Measurements from ENCODE around the gene ATXN3L.

Gene ATXN3L

GRCh38 chrX:13339607-13340006 is 19.8 kb upstream of the ATXN3L start:
- no peaks in the 10 kb centered on the region for H3K9me3 ChIP-seq (ENCODE audit: insufficient read depth, low read length, severe bottlenecking)
- ATAC-seq (ENCODE audit: insufficient read depth, low read depth) (no peak), DNase-seq (no peak)
- no peaks in the 10 kb centered on the region for H4K20me1 ChIP-seq (ENCODE audit: insufficient read depth, low read length)
- H3K79me2 ChIP-seq (ENCODE audit: insufficient read depth, low read length): no peaks in the 10 kb centered on the region
- no peak overlapping the region for H2AFZ ChIP-seq (ENCODE audit: low read depth, low read length)
- no peaks in the 10 kb centered on the region for H3K27me3 ChIP-seq (ENCODE audit: insufficient read depth, low read length, poor library complexity)
- no peaks in the 10 kb centered on the region for H3K36me3 ChIP-seq (ENCODE audit: insufficient read depth, low read length)
- no peak overlapping the region for H3K4me3 ChIP-seq (ENCODE audit: low read depth in 1 of 2, low read length in 2 of 2)
- H3K4me1 ChIP-seq (ENCODE audit: insufficient read depth, low read length): no peaks in the 10 kb centered on the region
- no peak overlapping the region for H3K4me2 ChIP-seq (ENCODE audit: insufficient read depth, low read length)
- H3K9ac ChIP-seq (ENCODE audit: low read depth, low read length): no peak overlapping the region
- H3K27ac ChIP-seq (ENCODE audit: low read length): no peak overlapping the region
- no peak for TF ChIP-seq EZH2 (IDR thresholded peaks at IDR 0.05; ENCODE audit: borderline replicate concordance, low read depth, low read length, severe bottlenecking)
- TF ChIP-seq, protein P1, sequence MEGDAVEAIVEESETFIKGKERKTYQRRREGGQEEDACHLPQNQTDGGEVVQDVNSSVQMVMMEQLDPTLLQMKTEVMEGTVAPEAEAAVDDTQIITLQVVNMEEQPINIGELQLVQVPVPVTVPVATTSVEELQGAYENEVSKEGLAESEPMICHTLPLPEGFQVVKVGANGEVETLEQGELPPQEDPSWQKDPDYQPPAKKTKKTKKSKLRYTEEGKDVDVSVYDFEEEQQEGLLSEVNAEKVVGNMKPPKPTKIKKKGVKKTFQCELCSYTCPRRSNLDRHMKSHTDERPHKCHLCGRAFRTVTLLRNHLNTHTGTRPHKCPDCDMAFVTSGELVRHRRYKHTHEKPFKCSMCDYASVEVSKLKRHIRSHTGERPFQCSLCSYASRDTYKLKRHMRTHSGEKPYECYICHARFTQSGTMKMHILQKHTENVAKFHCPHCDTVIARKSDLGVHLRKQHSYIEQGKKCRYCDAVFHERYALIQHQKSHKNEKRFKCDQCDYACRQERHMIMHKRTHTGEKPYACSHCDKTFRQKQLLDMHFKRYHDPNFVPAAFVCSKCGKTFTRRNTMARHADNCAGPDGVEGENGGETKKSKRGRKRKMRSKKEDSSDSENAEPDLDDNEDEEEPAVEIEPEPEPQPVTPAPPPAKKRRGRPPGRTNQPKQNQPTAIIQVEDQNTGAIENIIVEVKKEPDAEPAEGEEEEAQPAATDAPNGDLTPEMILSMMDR (IDR thresholded peaks at IDR 0.05; ENCODE audit: borderline replicate concordance, extremely low read depth, low read length, poor library complexity, severe bottlenecking): no peak

- Histone ChIP-seq H3K4me1 (ENCODE audit: insufficient read depth, low read length) (no peaks in the 10 kb centered on the region), H3K27ac (ENCODE audit: low read length) (no peak overlapping the region), H2AFZ (ENCODE audit: low read depth, low read length) (no peak overlapping the region), H3K36me3 (ENCODE audit: insufficient read depth, low read length) (no peaks in the 10 kb centered on the region), H3K79me2 (ENCODE audit: insufficient read depth, low read length) (no peaks in the 10 kb centered on the region), H3K9ac (ENCODE audit: low read depth, low read length) (no peak overlapping the region), H3K27me3 (ENCODE audit: insufficient read depth, low read length, poor library complexity) (no peaks in the 10 kb centered on the region), H3K4me2 (ENCODE audit: insufficient read depth, low read length) (no peak overlapping the region), H4K20me1 (ENCODE audit: insufficient read depth, low read length) (no peaks in the 10 kb centered on the region), H3K4me3 (ENCODE audit: low read depth in 1 of 2, low read length in 2 of 2) (no peak overlapping the region), H3K9me3 (ENCODE audit: insufficient read depth, low read length, severe bottlenecking) (no peaks in the 10 kb centered on the region)
- no peak for DNase-seq
- TF ChIP-seq EZH2 (IDR thresholded peaks at IDR 0.05; ENCODE audit: borderline replicate concordance, low read depth, low read length, severe bottlenecking): no peak
- ATAC-seq (ENCODE audit: insufficient read depth, low read depth): no peak
Observed at GRCh38 chrX:13338996-13339515, 19.2 kb upstream of the ATXN3L start.

DNA sequence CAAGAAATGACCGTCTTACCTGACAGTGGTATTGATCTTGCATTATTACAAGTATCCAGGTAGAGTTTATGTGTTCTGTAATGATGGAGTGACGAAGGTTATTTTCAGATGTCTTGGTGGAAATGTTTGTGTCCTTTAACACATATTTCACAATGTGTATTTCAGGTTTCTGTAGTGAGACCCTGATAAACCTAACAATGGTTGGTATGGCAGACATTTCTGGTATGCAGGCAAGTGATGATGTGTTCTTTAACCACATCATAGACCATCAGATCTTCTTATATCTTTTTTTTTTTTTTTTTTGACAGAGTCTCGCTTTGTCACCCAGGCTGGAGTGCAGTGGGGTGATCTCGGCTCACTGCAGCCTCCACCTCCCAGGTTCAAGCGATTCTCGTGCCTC is 14.6 kb upstream of the ATXN3L start:
- no peak overlapping the region for H3K27ac ChIP-seq (ENCODE audit: low read length)
- H2AFZ ChIP-seq (ENCODE audit: low read depth, low read length): no peak overlapping the region
- H3K27me3 ChIP-seq (ENCODE audit: insufficient read depth, low read length, poor library complexity): no peaks in the 10 kb centered on the region
- no peaks in the 10 kb centered on the region for H3K36me3 ChIP-seq (ENCODE audit: insufficient read depth, low read length)
- no peaks in the 10 kb centered on the region for H3K4me1 ChIP-seq (ENCODE audit: insufficient read depth, low read length)
- no peak for ATAC-seq (ENCODE audit: insufficient read depth, low read depth)
- H3K79me2 ChIP-seq (ENCODE audit: insufficient read depth, low read length): no peaks in the 10 kb centered on the region
- no peak for DNase-seq
- H3K4me2 ChIP-seq (ENCODE audit: insufficient read depth, low read length): no peak overlapping the region
- no peaks in the 10 kb centered on the region for H4K20me1 ChIP-seq (ENCODE audit: insufficient read depth, low read length)
- no peak overlapping the region for H3K4me3 ChIP-seq (ENCODE audit: low read depth in 1 of 2, low read length in 2 of 2)
- no peaks in the 10 kb centered on the region for H3K9me3 ChIP-seq (ENCODE audit: insufficient read depth, low read length, severe bottlenecking)
- TF ChIP-seq, protein P1 (IDR thresholded peaks at IDR 0.05; ENCODE audit: borderline replicate concordance, extremely low read depth, low read length, poor library complexity, severe bottlenecking): no peak
- H3K9ac ChIP-seq (ENCODE audit: low read depth, low read length): no peak overlapping the region

DNA sequence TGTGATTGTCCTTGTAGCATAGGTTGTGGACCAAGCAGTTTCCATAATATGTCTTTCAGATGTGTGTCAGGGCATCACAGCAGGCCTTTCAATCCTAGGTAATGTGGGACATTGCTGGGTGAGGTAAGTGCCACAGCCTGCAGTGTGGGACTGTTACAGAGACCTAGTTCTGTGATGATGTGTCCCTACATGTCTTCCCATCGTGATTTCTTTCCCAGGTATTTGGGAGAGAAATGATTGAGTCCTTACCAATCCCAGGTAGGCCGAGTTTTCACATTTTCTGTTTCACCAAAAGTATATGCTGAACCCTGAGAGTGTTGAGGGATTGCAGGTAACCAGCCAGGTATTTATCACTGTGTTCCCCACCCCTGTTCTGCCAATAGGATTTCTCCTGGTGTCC is 10.6 kb upstream of the ATXN3L start:
- no peak overlapping the region for H3K27ac ChIP-seq (ENCODE audit: low read length)
- ATAC-seq (ENCODE audit: insufficient read depth, low read depth): no peak
- no peak overlapping the region for H2AFZ ChIP-seq (ENCODE audit: low read depth, low read length)
- no peak overlapping the region for H3K4me3 ChIP-seq (ENCODE audit: low read depth in 1 of 2, low read length in 2 of 2)
- no peak overlapping the region for H3K9ac ChIP-seq (ENCODE audit: low read depth, low read length)
- H3K36me3 ChIP-seq (ENCODE audit: insufficient read depth, low read length): no peaks in the 10 kb centered on the region
- no peak for TF ChIP-seq EZH2 (IDR thresholded peaks at IDR 0.05; ENCODE audit: borderline replicate concordance, low read depth, low read length, severe bottlenecking)
- TF ChIP-seq, protein P1 (IDR thresholded peaks at IDR 0.05; ENCODE audit: borderline replicate concordance, extremely low read depth, low read length, poor library complexity, severe bottlenecking): no peak
- H3K4me1 ChIP-seq (ENCODE audit: insufficient read depth, low read length): no peaks in the 10 kb centered on the region
- no peaks in the 10 kb centered on the region for H3K79me2 ChIP-seq (ENCODE audit: insufficient read depth, low read length)
- no peak overlapping the region for H3K4me2 ChIP-seq (ENCODE audit: insufficient read depth, low read length)
- no peak for DNase-seq
- H4K20me1 ChIP-seq (ENCODE audit: insufficient read depth, low read length): no peaks in the 10 kb centered on the region
- no peaks in the 10 kb centered on the region for H3K27me3 ChIP-seq (ENCODE audit: insufficient read depth, low read length, poor library complexity)
- no peaks in the 10 kb centered on the region for H3K9me3 ChIP-seq (ENCODE audit: insufficient read depth, low read length, severe bottlenecking)

All from DND-41 (cell line).